Stimulated activated CD4-positive, alpha-beta T cell treated with anti-CD3 and anti-CD28 coated beads, Interleukin-1b, Interleukin-23, amount 100 ng/mL, for 4 hours (primary cell): ENCODE results near the gene FBXO47.
"Not testable (repeated sequence)": the region's sequence is repeated elsewhere in the genome, so short reads cannot be mapped to it uniquely, and the experiment has no call there.

Experiments
- DNase-seq, 2 donors: peaks; one replicate each; pipeline ENCODE4 v3.0.0-alpha.2; 2020; ENCODE audit warnings: low read depth in 2 of 2

Gene FBXO47

DNA sequence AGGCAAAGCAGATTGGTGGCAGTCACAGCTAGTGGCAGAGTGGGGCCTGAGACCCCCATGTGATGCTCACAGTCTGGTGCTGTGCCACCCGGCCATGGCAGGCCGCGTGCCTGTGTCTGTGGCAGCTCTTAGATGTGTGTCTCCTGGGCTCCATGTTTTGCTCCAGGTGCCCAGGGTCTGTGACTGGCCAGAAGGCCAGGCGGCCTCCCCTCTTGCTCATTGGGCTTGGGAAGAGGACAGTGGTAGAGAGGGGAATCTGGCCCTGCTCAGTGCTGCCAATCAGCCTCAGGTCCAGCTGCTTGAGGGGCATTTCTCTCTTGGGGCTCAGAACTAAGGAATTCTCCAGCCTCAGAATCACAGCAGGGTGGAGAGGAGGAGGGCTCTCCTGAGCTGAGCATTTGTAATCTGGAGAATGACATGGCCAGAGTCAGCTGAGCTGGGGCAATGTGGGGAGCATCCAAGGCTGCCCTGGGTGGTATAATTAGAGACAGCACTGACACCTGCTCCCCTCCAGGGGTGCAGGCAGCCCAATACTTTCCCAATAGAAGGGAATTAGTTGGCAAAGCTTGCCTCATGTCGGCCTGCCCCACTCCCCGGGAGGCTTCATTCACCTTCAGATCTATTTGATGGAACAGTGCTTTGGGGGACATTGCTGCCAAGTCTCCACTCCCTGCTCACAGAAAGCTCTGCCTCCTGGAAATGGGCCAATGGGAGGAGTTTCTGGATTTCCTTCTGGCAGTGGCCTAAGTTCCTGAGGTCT is 44.5 kb downstream of the FBXO47 start:
- no peak for DNase-seq

DNA sequence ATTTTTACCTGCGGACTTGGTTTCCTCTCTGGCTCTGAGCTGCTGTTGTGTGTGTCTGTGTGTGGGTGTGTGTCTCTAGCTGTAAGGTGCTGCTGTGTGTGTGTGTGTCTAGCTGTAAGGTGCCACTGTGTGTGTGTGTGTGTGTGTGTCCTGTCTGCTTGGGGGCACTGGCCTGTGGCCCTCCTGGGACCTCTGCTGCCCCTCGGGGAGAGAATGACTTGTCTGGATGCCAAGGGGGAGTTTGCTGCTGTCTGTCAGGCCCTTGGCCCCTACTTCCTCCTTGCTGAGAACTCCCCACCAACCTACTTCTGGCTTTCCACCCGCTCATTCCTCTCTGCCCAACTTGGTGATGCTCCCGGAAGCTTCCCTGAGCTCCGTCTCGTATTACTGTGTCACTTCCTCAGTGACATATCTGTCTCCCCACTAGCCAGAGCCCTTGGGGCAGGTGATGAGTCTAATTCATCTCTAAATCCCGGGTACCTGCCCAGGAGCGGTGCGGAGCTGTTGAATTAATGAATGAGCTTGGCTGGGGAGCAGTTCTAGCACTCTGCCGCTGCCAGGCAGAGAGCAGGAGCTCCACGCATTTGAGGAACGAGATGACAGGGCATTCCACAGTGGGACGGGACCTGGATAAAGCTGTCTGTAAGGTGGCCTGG is 45.3 kb downstream of the FBXO47 start:
- DNase-seq, result no peak

DNA sequence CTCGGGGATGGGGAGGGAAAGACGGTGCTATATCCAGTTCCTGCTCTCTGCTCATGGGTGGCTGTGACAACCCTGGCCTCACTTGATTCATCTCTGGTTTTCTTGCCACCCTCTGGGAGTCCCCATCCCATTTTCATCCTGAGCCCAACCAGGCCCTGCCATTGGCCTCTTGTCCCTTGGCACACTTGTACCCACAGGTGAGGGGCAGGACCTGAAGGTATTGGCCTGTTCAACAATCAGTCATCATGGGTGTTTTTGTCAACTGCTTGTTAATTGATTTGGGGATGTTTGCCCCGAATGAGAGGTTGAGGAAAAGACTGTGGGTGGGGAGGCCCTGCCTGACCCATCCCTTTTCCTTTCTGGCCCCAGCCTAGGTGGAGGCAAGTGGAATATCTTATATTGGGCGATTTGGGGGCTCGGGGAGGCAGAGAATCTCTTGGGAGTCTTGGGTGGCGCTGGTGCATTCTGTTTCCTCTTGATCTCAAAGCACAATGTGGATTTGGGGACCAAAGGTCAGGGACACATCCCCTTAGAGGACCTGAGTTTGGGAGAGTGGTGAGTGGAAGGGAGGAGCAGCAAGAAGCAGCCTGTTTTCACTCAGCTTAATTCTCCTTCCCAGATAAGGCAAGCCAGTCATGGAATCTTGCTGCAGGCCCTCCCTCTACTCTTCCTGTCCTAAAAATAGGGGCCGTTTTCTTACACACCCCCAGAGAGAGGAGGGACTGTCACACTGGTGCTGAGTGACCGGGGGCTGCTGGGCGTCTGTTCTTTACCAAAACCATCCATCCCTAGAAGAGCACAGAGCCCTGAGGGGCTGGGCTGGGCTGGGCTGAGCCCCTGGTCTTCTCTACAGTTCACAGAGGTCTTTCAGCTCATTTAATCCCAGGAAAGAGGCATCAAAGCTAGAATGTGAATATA is 46.6 kb downstream of the FBXO47 start:
- no peak for DNase-seq

- no peak for DNase-seq
Measured at GRCh38 chr17:38919316-38920078, 47.7 kb downstream of the FBXO47 start.

DNA sequence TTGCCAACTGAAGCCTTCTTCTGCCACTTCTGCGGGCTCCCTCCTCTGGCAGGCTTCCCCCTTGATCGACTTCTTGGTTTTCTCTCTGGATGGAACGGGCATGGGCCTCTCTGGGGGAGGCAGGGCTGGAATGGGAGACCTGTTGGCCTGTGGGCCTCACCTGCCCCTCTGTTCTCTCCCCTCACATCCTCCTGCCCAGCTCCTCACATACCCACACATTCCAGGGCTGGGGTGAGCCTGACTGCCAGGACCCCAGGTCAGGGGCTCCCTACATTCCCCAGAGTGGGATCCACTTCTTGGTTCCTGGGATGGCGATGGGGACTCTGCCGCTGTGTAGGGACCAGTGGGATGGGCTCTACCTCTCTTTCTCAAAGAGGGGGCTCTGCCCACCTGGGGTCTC is 48.3 kb downstream of the FBXO47 start:
- no peak for DNase-seq

DNA sequence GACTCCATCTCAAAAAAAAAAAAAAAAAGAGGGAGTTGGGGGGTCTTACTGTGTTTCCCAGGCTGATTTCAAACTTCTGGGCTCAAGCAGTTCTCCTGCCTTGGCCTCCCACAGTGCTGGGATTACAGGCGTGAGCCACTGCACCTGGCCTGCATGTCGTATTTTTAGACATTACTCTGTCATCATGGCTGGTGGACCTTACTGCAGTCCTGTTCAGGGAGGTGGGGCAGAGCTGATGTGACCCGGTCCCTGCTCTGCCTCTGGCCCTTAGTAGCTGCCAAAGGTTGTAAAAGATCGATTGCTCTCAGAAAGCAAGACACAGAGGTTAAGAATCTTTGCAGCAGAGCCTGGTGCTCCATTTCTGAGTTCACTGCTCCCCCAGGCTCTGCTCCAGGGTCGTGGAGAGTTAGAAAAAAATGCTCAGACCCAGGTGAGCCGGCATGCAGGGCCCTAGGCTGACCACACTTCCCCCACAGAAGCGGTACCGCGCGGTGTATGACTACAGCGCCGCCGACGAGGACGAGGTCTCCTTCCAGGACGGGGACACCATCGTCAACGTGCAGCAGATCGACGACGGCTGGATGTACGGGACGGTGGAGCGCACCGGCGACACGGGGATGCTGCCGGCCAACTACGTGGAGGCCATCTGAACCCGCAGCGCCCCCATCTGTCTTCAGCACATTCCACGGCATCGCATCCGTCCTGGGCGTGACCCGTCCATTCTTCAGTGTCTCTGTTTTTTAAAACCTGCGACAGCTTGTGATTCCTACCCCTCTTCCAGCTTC is 48.9 kb downstream of the FBXO47 start:
- DNase-seq, result no peak

DNA sequence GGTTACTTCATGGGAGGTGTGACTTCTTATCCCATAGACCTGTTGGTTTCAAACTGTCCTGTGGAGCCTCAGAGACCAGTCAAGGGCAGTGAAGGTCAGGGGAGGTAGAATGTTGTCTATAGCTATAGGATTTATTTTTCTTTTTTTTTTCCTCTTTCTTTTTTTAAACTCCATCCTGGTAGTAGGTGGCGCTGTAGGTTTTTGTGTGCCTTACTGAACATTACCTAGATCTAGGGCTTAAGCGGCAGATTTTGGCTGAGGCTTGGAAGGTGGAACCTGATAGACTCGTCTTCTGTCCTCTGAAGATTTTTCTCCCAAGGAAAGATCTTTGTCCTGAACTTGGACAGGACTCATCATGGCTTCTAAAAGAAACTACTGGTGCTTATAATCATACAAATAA is 49.9 kb downstream of the FBXO47 start:
- DNase-seq, result no peak

DNA sequence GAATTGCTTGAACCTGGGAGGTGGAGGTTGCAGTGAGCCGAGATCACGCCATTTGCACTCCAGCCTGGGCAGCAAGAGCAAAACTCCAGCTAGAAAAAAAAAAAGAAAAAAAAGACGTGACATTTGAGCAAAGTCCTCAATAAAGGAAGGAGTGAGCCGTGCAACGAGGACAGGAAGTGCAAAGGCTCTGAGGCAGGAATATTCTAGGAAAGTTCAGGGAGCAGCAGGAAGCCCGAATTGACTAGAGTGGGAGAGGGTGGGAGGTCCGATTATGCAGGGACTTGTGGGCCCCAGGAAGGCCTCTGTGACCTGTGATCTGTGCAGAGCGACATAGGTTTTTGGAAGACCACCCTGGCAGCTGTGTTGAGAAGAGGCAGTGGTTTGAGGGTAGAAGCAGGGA is 50.4 kb downstream of the FBXO47 start:
- DNase-seq, result no peak

DNA sequence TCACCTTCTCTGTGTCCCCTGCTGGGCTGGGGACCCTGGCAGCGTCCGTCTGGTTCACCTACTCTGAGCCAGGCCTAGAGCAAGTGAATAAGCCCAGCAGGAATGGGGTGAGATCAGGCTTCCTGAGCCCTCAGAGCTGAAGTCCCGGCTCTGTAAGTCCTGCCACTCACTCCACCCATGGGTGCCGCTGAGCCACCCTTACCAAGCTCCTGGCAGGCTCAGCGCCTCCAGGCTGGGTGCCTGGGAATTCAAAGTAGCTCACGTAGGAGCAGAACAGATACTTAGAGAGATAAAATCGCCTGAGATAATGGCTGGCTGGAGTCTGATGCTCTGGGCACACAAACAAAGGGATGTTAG is 51.6 kb downstream of the FBXO47 start:
- DNase-seq, result no peak

GRCh38 chr17:38914741-38915638 is 52.2 kb downstream of the FBXO47 start:
- no peak for DNase-seq

- DNase-seq, result no peak
Measured at GRCh38 chr17:38912221-38912813, 54.9 kb downstream of the FBXO47 start.

DNA sequence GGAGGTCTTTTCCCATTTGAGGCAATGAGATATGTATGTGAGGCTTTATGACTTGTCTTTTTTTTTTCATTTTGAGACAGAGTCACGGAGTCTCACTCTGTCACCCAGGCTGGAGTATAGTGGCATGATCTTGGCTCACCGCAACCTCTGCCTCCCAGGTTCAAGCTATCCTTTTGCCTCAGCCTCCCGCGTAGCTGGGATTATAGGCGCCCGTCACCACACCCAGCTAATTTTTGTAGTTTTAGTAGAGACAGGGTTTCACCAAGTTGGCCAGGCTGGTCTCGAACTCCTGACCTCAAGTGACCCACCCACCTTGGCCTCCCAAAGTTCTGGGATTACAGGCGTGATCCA is 55.5 kb downstream of the FBXO47 start:
- DNase-seq, result not testable (repeated sequence)

DNA sequence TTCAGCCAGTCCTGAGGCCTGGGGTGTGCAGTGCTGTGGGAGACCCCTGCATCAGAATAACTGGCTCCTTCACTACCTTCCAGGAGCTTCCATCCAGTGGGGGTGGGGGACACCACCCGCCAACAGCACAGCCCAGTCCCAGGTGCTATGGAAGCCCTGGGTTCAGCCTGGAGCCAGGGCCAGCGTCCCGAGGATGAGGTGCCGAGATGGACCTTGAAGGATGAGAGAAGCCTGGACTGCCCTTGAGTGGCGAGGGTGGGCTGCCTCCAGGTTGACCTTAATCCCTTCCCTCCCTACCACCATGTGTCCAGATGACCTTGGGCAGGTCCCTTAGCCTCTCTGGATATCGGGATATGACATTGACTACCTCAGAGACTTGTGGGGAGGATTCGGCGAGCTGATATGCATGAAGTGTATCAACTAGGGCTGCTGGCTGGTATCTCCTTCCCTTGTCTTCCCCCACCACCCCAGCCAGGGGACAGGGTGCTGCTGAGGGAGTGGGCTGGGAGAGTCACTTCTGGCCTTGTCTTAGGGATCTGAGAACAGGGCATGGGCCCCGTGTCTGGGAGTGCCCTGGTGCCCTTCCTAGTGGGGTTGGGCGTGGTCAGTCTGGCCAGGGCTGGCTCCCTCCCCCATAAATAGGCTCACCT is 56.0 kb downstream of the FBXO47 start:
- DNase-seq, result no peak

DNA sequence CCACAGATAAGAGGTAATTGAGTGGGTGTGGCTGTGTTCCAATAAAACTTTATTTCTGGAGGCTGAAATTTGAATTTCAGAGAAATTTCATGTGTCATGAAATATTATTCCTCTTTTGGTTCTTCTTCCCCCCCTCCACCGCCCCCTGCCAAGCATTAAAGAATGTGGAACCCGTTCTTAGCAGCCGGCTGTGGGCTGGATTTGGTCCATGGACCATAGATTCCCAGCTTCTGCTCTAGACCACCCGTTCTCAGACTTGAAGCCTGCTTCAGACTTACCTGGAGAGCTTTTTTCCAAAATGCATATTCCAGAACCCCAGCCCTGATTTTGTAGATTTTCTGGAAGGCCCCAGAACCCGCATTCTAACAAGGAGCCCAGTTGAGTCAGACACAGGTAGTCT is 56.9 kb downstream of the FBXO47 start:
- no peak for DNase-seq

DNA sequence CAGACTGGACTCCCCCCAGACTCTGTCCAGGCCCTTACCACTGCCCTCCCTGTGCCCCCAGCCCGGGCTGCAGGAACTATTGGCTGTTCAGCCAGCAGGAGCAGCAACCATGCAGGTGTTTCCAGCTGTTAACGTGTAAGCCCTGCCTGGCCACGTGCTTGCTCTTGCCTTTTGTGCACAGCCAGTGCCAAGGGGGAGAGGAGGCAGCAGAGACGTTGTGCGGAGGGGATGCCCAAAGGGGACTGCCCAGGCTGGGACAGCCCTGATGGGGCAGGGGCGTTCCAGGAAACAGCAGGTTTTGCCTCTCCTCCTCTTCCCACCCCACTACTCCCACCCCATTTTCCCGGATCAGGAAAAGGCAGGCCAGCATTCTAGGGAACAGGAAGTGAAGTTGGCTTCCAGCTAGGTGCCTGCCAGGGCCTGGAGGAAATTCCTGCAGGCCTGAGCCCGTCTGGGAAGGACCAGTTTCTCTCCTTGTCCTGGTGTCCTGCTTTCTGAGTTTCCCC is 58.5 kb downstream of the FBXO47 start:
- no peak for DNase-seq

DNA sequence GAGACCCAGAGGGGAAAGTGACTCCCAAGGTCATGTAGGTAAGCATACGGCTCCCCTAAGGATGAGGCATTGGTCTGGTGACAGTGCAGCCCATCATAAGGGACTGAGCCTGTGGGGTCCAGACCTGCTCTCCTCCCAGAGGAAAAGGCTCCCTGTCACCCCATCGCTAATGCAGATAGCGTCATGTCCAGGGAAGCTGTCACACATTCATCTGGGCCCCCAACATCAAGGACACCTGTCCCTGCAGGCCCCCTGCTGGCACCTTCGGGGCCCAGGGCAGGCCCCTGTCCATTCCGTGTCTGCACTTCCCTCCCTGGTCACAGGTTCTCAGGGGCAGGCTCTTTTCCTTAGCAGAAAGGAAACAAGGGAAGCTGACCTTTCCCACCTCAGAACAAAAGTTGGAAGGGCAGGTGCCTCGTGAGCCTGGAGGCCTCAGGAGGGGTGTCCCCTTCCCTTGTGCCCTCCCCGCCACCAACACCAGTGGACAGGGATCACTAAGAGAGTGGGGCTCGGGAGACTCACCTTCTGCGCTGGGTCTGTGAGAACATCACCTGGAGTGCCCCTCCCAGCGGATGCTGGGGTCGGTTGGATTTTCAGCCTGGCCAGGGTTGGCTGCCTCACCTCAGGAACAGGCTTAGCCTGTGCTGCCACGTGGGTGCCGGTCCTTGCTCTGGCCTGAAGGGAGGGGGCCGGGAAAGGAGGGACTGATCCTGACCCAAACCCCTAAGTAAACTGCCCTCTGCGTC is 59.1 kb downstream of the FBXO47 start:
- no peak for DNase-seq

GRCh38 chr17:38906460-38907228 is 60.6 kb downstream of the FBXO47 start:
- DNase-seq, result no peak
